Endodermal cell (in vitro differentiated cells): ENCODE data around the gene OXCT2. TPM values are rescaled to one million over a fixed set of nuclear protein-coding genes. Genes with fewer than 3 reads are reported as not detected.
"Not testable (repeated sequence)": the region's sequence is repeated elsewhere in the genome, so short reads cannot be mapped to it uniquely, and the experiment has no call there.

Experiments used
- DNase-seq: peaks from one replicate; pipeline ENCODE4 v3.0.0-alpha.2; 2017
- H3K27ac ChIP-seq: 2 replicates; pipeline ENCODE4 v1.5.1; 2013; ENCODE audit warnings: mild to moderate bottlenecking, low read depth, low read length, moderate library complexity
- H3K27me3 ChIP-seq: 2 replicates; pipeline ENCODE4 v1.6.1; 2013; ENCODE audit warnings: mild to moderate bottlenecking, low read length, moderate library complexity; ENCODE audit not compliant: insufficient read depth, control insufficient read depth, poor library complexity, severe bottlenecking
- H3K36me3 ChIP-seq: 2 replicates; pipeline ENCODE4 v1.7.0; 2013; ENCODE audit warnings: mild to moderate bottlenecking, low read length, moderate library complexity; ENCODE audit not compliant: control insufficient read depth, insufficient read depth
- H3K4me1 ChIP-seq: one replicate; pipeline ENCODE4 v1.7.0; 2013; ENCODE audit warnings: low read length; ENCODE audit not compliant: control insufficient read depth, insufficient read depth
- H3K4me3 ChIP-seq: 2 replicates; pipeline ENCODE4 v1.5.1; 2013; ENCODE audit warnings: mild to moderate bottlenecking, low read length, moderate library complexity
- H3K9ac ChIP-seq: 2 replicates; pipeline ENCODE4 v1.6.1; 2013; ENCODE audit warnings: mild to moderate bottlenecking, low read length, moderate library complexity; ENCODE audit not compliant: poor library complexity, severe bottlenecking; ENCODE audit errors: extremely low read depth
- H3K9me3 ChIP-seq: 2 replicates; pipeline ENCODE4 v1.6.1; 2013; ENCODE audit warnings: mild to moderate bottlenecking, low read length, moderate library complexity; ENCODE audit not compliant: control insufficient read depth
- H3K27ac Mint-ChIP-seq: 2 replicates; pipeline ENCODE4 v1.8.0; 2020; ENCODE audit warnings: mixed read lengths
- H3K27me3 Mint-ChIP-seq: 2 replicates; pipeline ENCODE4 v1.8.0; 2021; ENCODE audit warnings: mild to moderate bottlenecking, mixed read lengths; ENCODE audit not compliant: insufficient read depth
- H3K36me3 Mint-ChIP-seq: 2 replicates; pipeline ENCODE4 v1.8.0; 2020; ENCODE audit warnings: low read depth, mixed read lengths
- H3K4me1 Mint-ChIP-seq: 2 replicates; pipeline ENCODE4 v1.8.0; 2020; ENCODE audit warnings: mixed read lengths
- H3K4me3 Mint-ChIP-seq: 2 replicates; pipeline ENCODE4 v1.8.0; 2020; ENCODE audit warnings: mild to moderate bottlenecking, moderate library complexity, mixed read lengths
- H3K9me3 Mint-ChIP-seq: 2 replicates; pipeline ENCODE4 v1.8.0; 2020; ENCODE audit warnings: mild to moderate bottlenecking, mixed read lengths
- CTCF ChIP-seq: fragments of 200-600 bp; sonication (generic); conservative IDR thresholded peaks from 2 replicates; pipeline ENCODE4 v1.5.0; 2021; ENCODE audit warnings: antibody characterized with exemption, mild to moderate bottlenecking
- WGBS, 2 experiments: methylation state at CpG; one replicate each; pipeline versions ENCODE4 v1.1.5 to v1.1.7; 2013; ENCODE audit warnings: missing lambda C conversion rate in 2 of 2, mixed read lengths in 1 of 2; ENCODE audit not compliant: insufficient coverage in 1 of 2, insufficient read length in 1 of 2; 5-methylcytosine and 5-hydroxymethylcytosine counted together
- total RNA-seq, 2 donors: library from RNA; stranded (reverse); fragmentation: NEBNext Ultra II Directional in 1 of 2; extraction: Animal tissue kit (Norgen Biotek cat#: 25700) in 1 of 2; gene quantifications; 2 replicates in 1 of 2; 3 replicates in 1 of 2; pipeline ENCODE4 v1.2.1, GENCODE V29; 2021

Gene OXCT2
- total RNA-seq, 2 donors from 2014 or later, result 1.8 TPM

- peak; percentile 68 for DNase-seq
- not testable (repeated sequence) for H3K4me1 Mint-ChIP-seq, H3K4me3 Mint-ChIP-seq, H3K27ac Mint-ChIP-seq, H3K4me3 ChIP-seq, H3K9me3 Mint-ChIP-seq, H3K4me1 ChIP-seq, H3K27ac ChIP-seq, H3K9ac ChIP-seq, H3K27me3 ChIP-seq, H3K9me3 ChIP-seq, H3K36me3 ChIP-seq, H3K36me3 Mint-ChIP-seq
- 88 to 91% methylated on average over 14 to 16 of the region's 24 CpGs for WGBS, 2 experiments
- H3K27me3 Mint-ChIP-seq, result peaks cover 41% of the 10 kb centered on the region
- peak; percentile 40 for TF ChIP-seq CTCF
Observed at GRCh38 chr1:39817091-39817932, 46.2 kb upstream of the OXCT2 start.

- H3K9me3 ChIP-seq, result no peaks in the 10 kb centered on the region
- H3K27me3 Mint-ChIP-seq, result peaks cover 45% of the 10 kb centered on the region
- no peak overlapping the region for H3K4me3 ChIP-seq
- no peak overlapping the region for H3K27ac ChIP-seq
- H3K36me3 Mint-ChIP-seq, result no peaks in the 10 kb centered on the region
- peak; percentile 94 for DNase-seq
- H3K9me3 Mint-ChIP-seq, result no peaks in the 10 kb centered on the region
- peak; percentile 85 for TF ChIP-seq CTCF
- no peak overlapping the region for H3K4me3 Mint-ChIP-seq
- H3K9ac ChIP-seq, result no peak overlapping the region
- H3K27ac Mint-ChIP-seq, result no peak overlapping the region
- H3K27me3 ChIP-seq, result no peaks in the 10 kb centered on the region
- H3K36me3 ChIP-seq, result no peaks in the 10 kb centered on the region
- H3K4me1 ChIP-seq, result no peaks in the 10 kb centered on the region
- 27 to 31% methylated on average over 9 to 11 of the region's 11 CpGs for WGBS, 2 experiments
- H3K4me1 Mint-ChIP-seq, result no peaks in the 10 kb centered on the region
Observed at GRCh38 chr1:39816415-39817090, 45.4 kb upstream of the OXCT2 start.

- no peak for DNase-seq
- no peaks in the 10 kb centered on the region for H3K4me1 ChIP-seq
- no peak overlapping the region for H3K9ac ChIP-seq
- TF ChIP-seq CTCF, result no peak
- no peaks in the 10 kb centered on the region for H3K9me3 ChIP-seq
- H3K27me3 ChIP-seq, result no peaks in the 10 kb centered on the region
- Mint-ChIP-seq H3K36me3 (no peaks in the 10 kb centered on the region), H3K27ac (no peak overlapping the region), H3K4me1 (no peaks in the 10 kb centered on the region), H3K27me3 (peaks cover 44% of the 10 kb centered on the region), H3K9me3 (peaks cover 6% of the 10 kb centered on the region), H3K4me3 (no peak overlapping the region)
- H3K4me3 ChIP-seq, result no peak overlapping the region
- 93% methylated on average over 2 to 3 of the region's 3 CpGs for WGBS, 2 experiments
- H3K27ac ChIP-seq, result no peak overlapping the region
- H3K36me3 ChIP-seq, result no peaks in the 10 kb centered on the region
Observed at GRCh38 chr1:39812913-39813312, 41.8 kb upstream of the OXCT2 start.
